HG02642 (cell line): ENCODE data around the gene PPP1R12B.
"Not testable (repeated sequence)": the region's sequence is repeated elsewhere in the genome, so short reads cannot be mapped to it uniquely, and the experiment has no call there.

Source experiments
- ATAC-seq: cut with Tn5 transposase; IDR thresholded peaks from one replicate; pipeline ENCODE4 v1.9.1; 2021; ENCODE audit warnings: mild to moderate bottlenecking; ENCODE audit not compliant: unreplicated experiment, poor library complexity

The PPP1R12B gene

DNA sequence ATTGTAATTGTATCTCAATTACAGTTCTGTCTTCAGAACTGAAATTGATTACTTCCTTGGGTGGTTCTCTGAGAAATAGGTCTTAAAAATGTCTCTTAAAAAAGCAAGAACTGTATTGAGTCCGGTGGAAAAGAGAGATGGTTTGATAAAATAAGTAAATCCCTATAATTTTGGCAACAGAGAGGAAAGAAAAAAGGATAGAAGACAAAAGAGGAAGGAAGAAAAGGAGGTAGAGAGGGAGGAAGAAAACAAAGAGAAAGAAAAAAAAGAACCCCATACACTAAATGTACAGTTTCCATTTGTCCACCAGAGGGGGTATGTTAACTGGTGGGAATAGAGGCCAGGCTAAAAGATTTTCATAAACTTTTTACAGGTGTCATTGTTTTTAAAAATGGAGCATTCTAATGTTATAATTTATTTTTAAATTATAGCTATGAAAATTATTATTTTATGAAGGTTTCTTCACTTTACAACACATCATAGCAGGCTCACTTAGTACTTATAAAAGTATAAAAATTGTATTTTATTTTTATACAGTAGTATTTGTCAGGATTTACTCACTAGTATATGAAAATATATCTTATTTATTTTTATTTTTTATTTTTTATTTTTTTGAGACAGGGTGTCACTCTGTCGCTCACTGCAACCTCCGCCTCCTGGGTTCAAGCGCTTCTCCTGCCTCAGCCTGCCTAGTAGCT, 4.7 kb upstream of the PPP1R12B start:
- ATAC-seq: no peak

DNA sequence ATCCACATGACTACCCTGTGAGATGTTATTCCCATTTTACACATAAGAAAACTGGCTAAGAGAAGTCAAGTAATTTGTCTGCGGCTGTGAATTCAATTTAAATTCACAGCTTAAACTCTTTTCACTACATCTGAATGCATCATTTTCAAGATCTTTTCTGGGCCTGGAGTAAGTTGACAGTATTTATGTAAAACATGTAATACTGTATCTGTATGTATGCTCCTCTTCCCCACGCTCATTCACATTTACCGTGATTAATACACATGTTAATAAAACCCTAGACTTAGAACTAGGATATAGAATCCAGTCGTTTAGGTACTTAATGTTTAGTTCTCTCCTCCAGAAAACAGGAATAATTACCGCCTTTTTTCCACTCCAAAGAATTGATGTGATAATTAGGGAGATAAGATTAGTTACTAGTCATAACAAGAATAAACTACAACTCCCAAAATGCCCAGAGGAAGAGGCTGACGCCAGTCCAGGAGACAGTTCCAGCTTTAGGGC, 442 bp upstream of the PPP1R12B start:
- no peak for ATAC-seq

DNA sequence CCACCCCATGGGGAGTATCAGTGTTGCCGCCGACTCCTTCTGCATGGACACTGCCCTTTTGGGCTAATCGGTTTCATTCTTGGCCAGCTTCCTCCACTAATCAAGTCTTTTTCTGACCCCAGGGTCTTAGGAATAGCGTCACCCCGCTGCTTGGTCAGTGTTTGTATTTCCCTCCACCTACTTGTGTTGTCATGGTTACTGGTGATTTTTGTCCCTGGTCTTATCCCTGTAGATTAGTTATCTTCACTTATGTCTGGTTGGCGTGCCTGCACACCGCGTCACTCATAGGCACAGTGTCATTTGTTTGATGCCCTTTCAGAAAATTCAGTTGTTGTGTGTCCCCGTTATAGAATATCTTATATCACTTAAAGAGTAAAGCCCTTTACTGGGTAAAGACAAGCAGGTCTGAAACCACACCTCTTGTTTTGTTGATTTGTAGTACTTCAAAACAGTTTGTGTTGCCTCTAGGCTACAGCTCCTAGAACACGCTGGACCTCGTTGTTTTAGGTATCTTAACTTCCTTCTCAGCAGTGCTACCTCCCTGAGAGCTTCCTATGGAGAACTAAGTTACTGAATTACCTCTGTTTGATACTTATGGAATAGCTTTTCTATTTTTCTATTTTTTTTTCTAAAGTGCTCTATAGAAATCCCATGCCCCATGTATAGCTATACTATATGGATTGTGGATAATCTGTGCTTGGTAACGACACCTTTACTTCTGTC, 868 bp downstream of the PPP1R12B start:
- ATAC-seq: no peak

DNA sequence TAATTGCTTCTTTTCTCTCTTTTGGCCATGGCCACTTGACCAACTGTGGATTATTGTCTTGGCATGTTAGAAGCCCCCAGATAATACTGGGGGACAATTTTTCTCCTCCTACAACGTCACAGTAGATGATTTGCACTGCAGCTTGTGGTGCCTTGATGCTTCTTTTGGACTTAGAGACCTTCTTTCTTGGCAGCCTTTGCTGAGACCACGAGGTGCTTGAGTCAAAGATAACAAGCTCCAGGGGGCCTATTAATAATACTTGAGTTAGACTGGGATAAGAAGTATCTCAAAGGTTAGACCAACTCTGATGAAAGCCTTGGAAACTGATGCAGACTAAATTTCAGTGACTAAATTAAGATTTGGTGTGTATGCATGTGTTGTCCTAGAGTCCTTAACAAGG, 3.2 kb downstream of the PPP1R12B start:
- ATAC-seq: no peak

- not testable (repeated sequence) for ATAC-seq
These were observed 4.2 kb downstream of the PPP1R12B start for GRCh38 chr1:202352583-202353197.

DNA sequence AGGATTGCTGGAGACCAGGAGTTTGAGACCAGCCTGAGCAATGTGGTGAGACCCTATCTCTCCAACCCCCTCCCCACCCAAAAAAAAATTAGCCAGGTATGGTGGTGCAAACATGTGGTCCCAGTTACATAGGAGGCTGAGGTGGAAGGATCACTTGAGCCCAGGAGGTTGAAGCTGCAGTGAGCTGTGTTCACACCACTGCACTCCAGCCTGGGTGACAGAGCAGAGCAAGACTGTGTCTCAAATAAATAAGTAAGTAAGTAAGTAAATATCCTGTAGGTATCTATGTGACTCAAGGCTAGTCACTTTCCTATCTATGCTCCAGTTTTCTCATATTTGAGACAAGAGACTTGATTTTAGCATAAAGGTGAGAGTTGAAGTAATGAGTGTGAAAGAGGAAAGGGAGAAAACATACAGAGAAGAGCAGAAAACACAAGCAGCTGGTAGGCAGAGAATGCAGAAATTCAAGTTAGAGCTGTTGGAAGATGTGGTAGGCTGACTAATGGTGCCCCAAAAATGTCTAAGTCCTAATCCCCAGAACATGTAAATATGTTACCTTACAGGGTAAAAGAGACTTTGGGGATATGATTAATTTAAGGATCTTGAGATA, 7.5 kb downstream of the PPP1R12B start:
- no peak for ATAC-seq

- no peak for ATAC-seq
These were observed 9.0 kb downstream of the PPP1R12B start for GRCh38 chr1:202357506-202357905.

DNA sequence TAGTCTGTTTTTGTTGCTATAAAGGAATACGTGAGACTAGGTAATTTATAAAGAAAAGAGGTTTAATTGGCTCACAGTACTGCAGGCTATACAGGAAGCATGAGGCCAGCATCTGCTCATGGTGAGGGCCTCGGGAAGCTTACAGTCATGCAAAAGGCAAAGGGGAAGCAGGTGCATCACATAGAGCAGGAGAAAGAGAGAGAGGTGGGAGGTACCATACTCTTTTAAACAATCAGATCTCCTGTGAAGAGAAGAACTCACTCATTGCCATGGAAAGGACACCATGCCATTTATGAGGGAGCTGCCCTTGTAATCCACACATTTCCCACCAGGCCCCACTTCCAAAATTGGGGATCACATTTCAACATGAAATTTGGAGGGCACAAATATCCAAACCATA, 12.7 kb downstream of the PPP1R12B start:
- ATAC-seq: no peak

DNA sequence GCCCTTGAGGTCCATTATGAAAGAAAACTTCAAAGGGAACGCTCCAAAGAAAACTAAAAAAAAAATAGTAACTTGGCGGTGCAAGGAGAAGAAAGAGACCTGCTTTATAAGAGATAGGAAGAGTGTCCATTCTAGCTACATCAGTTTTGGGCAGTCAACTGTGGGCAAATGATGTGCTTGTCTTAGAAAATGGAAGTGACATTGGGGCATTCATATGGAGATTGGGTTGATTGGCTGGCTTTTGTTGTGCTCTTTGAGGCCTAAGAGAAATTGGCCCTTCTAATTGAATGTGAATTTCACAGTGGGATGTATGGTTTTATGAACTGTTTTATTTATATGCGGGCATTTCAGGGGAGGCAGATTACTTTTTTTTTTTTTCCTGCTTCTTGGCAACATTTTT, 13.2 kb downstream of the PPP1R12B start:
- ATAC-seq: no peak

- ATAC-seq: no peak
These were observed 13.7 kb downstream of the PPP1R12B start for GRCh38 chr1:202362212-202362611.

- no peak for ATAC-seq
These were observed 16.8 kb downstream of the PPP1R12B start for GRCh38 chr1:202365092-202365815.

GRCh38 chr1:202367271-202367670, 18.8 kb downstream of the PPP1R12B start:
- ATAC-seq: no peak

- not testable (repeated sequence) for ATAC-seq
These were observed 22.4 kb downstream of the PPP1R12B start for GRCh38 chr1:202370906-202371305.

DNA sequence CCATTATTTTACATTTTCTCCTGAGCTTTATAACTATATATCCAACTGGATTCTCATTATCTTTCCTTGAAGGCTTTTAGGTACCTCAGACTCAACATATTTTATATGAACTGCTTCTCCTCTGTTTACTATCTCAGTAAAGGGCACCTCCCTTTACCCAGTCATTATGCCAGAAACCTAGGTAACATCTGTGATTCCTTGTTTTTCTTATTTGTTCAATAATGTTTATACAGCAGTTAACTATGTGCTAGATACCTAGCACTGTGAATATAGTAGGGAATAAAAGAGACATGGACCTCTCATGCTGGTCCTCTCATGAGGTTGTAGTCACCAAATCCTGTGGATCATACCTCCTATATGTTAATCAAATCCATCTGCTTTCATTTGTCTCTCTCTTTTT, 25.6 kb downstream of the PPP1R12B start:
- ATAC-seq: no peak

DNA sequence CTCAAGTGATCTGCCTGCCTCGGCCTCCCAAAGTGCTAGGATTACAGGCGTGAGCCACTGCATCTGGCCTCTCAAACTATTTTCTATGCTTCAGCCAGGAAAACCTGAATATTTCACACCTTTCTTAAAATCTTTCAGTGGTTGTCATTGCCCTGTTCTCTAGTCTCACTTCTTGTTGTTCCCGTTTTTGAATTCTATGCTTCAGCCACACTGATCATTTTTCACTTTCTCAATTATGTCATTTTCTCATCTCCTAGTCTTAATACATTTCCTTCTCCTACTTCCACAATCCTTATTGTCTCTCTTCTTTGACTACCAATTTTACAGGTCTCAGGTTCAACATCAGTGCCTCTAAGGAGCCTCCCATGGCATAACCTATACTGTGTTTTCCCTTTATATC, 26.7 kb downstream of the PPP1R12B start:
- not testable (repeated sequence) for ATAC-seq

DNA sequence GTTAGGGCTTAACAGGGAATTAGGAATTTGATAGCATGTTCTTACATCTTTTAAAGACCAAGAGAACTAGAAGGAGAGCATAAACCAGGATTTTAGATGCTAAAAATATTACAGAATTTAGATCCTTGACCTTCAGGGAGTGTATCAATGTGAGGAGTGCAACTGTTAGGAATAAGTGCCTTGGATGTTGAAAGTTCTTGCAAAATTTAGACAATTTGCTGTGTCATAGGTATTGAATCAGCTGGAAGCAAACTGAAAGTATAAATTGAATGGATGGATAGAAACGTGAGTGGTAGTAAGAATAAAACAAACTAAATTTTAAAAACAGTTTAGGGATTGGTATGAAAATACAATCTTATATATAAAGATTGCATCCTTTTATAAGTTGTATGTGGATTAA, 27.7 kb downstream of the PPP1R12B start:
- no peak for ATAC-seq

GRCh38 chr1:202379884-202380529, 31.5 kb downstream of the PPP1R12B start:
- ATAC-seq: not testable (repeated sequence)

DNA sequence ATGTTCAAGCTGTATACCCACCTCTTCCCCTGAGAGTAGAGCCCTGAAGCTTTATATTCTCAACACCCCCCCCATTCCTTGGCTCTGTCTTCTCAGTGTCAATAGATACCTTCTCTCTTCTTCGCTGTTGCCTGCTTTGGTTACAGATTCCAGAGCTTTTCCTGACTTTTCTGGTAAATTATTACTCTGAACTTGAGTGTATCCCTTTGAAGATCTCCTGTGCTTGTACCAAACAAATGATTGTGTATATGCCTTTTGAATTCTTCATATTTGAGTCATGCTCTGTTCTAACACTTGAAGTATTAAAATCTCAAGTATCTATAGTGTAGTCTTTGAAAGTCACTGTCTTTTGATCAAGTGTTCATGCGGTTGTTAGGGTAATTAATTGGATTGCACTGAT, 32.0 kb downstream of the PPP1R12B start:
- not testable (repeated sequence) for ATAC-seq

- not testable (repeated sequence) for ATAC-seq
These were observed 33.4 kb downstream of the PPP1R12B start for GRCh38 chr1:202381867-202382266.

GRCh38 chr1:202395831-202396230, 47.3 kb downstream of the PPP1R12B start:
- not testable (repeated sequence) for ATAC-seq
